Measurements from ENCODE around the gene PDXP. TPM values are rescaled to one million over a fixed set of nuclear protein-coding genes. Genes with fewer than 3 reads are reported as not detected.
"Not testable (repeated sequence)": the region's sequence is repeated elsewhere in the genome, so short reads cannot be mapped to it uniquely, and the experiment has no call there.

PDXP gene
- total and polyA plus RNA-seq, 9 of the 15 experiments (the other 6 are each of a cell fraction or from before 2014, with no cell fraction given), result 7.9 to 54.2 (median 38.8) TPM

DNA sequence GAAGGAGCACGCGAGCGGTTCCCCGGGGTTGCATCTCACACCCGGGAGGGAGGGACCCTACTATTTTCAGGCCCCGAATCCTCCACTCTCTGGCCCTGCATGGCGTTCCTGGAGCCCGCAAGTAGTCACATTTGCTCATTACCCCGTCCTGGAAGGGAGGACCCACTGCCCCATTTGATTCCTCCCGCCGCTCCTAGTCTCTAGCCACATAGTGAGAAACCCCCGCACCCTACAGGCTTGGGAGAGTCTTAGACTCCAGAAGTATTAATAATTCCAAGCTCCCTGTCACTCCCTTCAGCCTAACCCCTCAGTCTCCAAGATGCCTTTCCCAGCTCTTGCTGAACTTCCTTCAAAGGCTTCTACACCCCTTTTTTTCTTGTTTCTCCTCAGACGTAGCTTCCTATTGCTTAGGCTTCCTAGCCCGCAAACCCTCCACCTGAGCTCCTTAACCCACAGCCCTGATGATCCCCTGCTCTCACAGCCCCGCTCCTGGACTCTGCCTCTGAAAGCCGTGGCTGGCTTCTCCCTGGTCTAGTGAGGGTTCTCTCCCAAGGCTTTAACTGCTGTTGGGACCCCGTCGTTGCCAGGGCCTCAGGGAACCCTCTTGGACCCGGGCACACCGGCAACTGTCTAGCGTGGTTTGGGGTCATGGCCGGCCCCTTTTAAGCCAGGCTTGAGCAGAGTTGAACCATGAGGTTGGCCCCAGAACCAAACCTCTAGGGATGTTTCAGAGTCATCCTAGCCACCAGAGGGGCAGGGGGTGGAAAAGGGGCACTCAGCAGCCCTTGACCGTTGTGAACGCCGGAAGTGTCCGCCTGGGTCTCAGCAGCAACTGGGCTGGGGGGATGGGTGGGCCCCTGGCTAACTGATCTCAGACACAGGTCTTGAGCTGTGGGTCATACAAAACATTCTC, 49.0 kb upstream of the PDXP start (continued):
- TF ChIP-seq ZKSCAN8 (CRISPR knock-in tag; IDR thresholded peaks at IDR 0.05) (no peak), RBBP5 (IDR thresholded peaks at IDR 0.05; ENCODE audit: borderline replicate concordance, insufficient read depth, low read length, poor library complexity, severe bottlenecking) (peak; percentile 7), KLF1 (tag; IDR thresholded peaks at IDR 0.05) (no peak), ZBTB7A (IDR thresholded peaks at IDR 0.05; ENCODE audit: borderline replicate concordance, control insufficient read depth, low read depth, low read length) (peak; percentile 65; the same call in 1 of the 2 replicates)

DNA sequence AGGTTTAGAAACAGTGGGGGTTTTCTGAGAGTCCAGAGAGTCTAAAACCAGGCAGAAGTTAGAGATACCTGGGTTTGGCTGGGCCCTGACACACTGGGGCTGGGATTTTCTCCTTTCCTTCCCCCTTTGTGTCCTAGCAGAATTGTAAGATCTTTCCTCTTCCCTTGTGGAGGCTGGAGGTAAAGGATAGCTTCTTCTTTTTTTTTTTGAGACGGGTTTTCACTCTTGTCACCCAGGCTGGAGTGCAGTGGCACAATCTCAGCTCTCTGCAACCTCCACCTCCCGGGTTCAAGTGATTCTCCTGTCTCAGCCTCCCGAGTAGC, 48.4 kb upstream of the PDXP start:
- FAIRE-seq; H3K9me3 ChIP-seq (replicated peaks; ENCODE audit: control insufficient read depth, insufficient read depth, low read depth, low read length); ATAC-seq; BruUV-seq (replicated peaks); H2AFZ ChIP-seq (ENCODE audit: low read depth, low read length); CTCF ChIA-PET (ENCODE audit: low intra/inter-chr PET ratio); intact Hi-C loops (cut with micrococcal nuclease); in situ Hi-C loops (cut with MboI); DNase-seq (ENCODE audit: extremely low read depth in 1 of 4, low spot score in 3 of 4); H3K9me1 ChIP-seq (ENCODE audit: control insufficient read depth, insufficient read depth, low read length); H4K20me1 ChIP-seq (replicated peaks; ENCODE audit: control insufficient read depth, insufficient read depth, low read length); H3K27me3 ChIP-seq (ENCODE audit: control insufficient read depth in 2 of 2, insufficient read depth in 2 of 2, low read length in 2 of 2): not testable (repeated sequence)
- TF ChIP-seq, protein P1, sequence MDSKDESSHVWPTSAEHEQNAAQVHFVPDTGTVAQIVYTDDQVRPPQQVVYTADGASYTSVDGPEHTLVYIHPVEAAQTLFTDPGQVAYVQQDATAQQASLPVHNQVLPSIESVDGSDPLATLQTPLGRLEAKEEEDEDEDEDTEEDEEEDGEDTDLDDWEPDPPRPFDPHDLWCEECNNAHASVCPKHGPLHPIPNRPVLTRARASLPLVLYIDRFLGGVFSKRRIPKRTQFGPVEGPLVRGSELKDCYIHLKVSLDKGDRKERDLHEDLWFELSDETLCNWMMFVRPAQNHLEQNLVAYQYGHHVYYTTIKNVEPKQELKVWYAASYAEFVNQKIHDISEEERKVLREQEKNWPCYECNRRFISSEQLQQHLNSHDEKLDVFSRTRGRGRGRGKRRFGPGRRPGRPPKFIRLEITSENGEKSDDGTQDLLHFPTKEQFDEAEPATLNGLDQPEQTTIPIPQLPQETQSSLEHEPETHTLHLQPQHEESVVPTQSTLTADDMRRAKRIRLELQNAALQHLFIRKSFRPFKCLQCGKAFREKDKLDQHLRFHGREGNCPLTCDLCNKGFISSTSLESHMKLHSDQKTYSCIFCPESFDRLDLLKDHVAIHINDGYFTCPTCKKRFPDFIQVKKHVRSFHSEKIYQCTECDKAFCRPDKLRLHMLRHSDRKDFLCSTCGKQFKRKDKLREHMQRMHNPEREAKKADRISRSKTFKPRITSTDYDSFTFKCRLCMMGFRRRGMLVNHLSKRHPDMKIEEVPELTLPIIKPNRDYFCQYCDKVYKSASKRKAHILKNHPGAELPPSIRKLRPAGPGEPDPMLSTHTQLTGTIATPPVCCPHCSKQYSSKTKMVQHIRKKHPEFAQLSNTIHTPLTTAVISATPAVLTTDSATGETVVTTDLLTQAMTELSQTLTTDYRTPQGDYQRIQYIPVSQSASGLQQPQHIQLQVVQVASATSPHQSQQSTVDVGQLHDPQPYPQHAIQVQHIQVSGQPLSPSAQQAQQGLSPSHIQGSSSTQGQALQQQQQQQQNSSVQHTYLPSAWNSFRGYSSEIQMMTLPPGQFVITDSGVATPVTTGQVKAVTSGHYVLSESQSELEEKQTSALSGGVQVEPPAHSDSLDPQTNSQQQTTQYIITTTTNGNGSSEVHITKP (IDR thresholded peaks at IDR 0.05; ENCODE audit: partially characterized antibody), result peak; percentile 32
- Histone ChIP-seq H3K4me3 (peak overlapping the region; percentile 95), H3K36me3 (ENCODE audit: control insufficient read depth, insufficient read depth, low read length) (peaks cover 24% of the 10 kb centered on the region; the same call in 1 of the 3 replicates), H3K4me2 (ENCODE audit: insufficient read depth, low read length) (peak overlapping the region; percentile 84), H3K9ac (ENCODE audit: insufficient read depth in 1 of 2, low read depth in 2 of 2, low read length in 2 of 2) (peak overlapping the region; percentile 95 to 96), H3K27ac (ENCODE audit: extremely low read depth, low read depth, low read length) (peak overlapping the region; percentile 97), H3K79me2 (ENCODE audit: control insufficient read depth, insufficient read depth, low read length) (peaks cover 34% of the 10 kb centered on the region), H3K4me1 (replicated peaks in 1 of 2; ENCODE audit: control insufficient read depth in 2 of 2, insufficient read depth in 2 of 2, low read length in 2 of 2) (peaks cover 12 to 21% of the 10 kb centered on the region in 2 experiments; a peak in 4 of 5 replicates)
- 0% methylated on average over 2 of the region's 3 CpGs for WGBS (ENCODE audit: insufficient coverage, low coverage, missing lambda C conversion rate)
- POLR2A ChIA-PET, result interaction anchor here (0.7 to 1.6 kb wide), 6 partner anchors 11 to 200 kb away, joined by 3 to 7 read pairs (median 4); no protein-coding TSS in a partner anchor
